Uterus (tissue), 2 donors: ENCODE measurements around the gene PPME1.

Experiments used
- POLR2A ChIP-seq, 2 donors: fragments of 450-650 bp; IDR thresholded peaks; one replicate each; pipeline ENCODE4 v1.6.1; 2016; ENCODE audit warnings: antibody characterized with exemption in 2 of 2, mild to moderate bottlenecking in 1 of 2, moderate library complexity in 1 of 2
- TF ChIP-seq, protein P1 (sequence below), 4 experiments: fragments of 200-600 bp in 2 of 4; fragments of 450-650 bp in 2 of 4; sonication (generic) in 2 of 4; IDR thresholded peaks; one replicate each; pipeline ENCODE4 v1.5.1; 2016 to 2019; ENCODE audit warnings: antibody characterized with exemption in 4 of 4, mild to moderate bottlenecking in 2 of 4, moderate library complexity in 1 of 4

DNA sequence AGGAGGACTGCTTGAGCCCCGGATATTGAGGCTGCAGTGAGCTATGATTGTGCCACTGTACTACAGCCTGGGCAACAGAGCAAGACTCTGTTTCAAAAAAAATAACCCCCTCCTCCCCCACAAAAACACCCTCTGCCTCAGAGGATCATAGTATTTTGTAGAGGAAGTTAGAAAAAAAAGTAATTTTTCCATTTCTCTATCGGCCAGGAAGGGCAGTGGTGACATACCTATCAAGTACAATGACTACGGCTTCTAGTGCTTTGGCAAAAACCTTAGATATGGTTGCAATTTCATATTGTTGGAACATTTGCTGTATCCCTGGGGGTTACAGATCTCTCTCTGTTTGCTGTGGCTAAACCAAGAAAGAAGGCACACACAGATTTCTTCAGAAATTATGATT lies 29.2 kb upstream of the PPME1 start:
- no peak for TF ChIP-seq POLR2A (IDR thresholded peaks at IDR 0.05)
- TF ChIP-seq, protein P1, sequence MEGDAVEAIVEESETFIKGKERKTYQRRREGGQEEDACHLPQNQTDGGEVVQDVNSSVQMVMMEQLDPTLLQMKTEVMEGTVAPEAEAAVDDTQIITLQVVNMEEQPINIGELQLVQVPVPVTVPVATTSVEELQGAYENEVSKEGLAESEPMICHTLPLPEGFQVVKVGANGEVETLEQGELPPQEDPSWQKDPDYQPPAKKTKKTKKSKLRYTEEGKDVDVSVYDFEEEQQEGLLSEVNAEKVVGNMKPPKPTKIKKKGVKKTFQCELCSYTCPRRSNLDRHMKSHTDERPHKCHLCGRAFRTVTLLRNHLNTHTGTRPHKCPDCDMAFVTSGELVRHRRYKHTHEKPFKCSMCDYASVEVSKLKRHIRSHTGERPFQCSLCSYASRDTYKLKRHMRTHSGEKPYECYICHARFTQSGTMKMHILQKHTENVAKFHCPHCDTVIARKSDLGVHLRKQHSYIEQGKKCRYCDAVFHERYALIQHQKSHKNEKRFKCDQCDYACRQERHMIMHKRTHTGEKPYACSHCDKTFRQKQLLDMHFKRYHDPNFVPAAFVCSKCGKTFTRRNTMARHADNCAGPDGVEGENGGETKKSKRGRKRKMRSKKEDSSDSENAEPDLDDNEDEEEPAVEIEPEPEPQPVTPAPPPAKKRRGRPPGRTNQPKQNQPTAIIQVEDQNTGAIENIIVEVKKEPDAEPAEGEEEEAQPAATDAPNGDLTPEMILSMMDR (IDR thresholded peaks at IDR 0.05) = no peak
